AML-193 (cell line): Measurements from ENCODE around the gene ITPRIPL2.

Experiments
- DNase-seq, 2 experiments: peaks; one replicate each; lab custom pipeline; 2025; lab: John Stamatoyannopoulos, UW

ITPRIPL2 gene

GRCh38 chr16:19142939-19143598 is 29.3 kb downstream of the ITPRIPL2 start:
- no peak for DNase-seq

- DNase-seq, result no peak
Observed at GRCh38 chr16:19143599-19143956, 29.8 kb downstream of the ITPRIPL2 start.

GRCh38 chr16:19145010-19145409 is 31.2 kb downstream of the ITPRIPL2 start:
- no peak for DNase-seq

GRCh38 chr16:19147126-19147525 is 33.4 kb downstream of the ITPRIPL2 start:
- no peak for DNase-seq

GRCh38 chr16:19147627-19148026 is 33.9 kb downstream of the ITPRIPL2 start:
- DNase-seq, result no peak

- no peak for DNase-seq
Observed at GRCh38 chr16:19148189-19148588, 34.4 kb downstream of the ITPRIPL2 start.

- no peak for DNase-seq
Observed at GRCh38 chr16:19151310-19151709, 37.5 kb downstream of the ITPRIPL2 start.

GRCh38 chr16:19152042-19152441 is 38.3 kb downstream of the ITPRIPL2 start:
- no peak for DNase-seq

GRCh38 chr16:19153876-19154275 is 40.1 kb downstream of the ITPRIPL2 start:
- no peak for DNase-seq

GRCh38 chr16:19162085-19162484 is 48.3 kb downstream of the ITPRIPL2 start:
- DNase-seq, result no peak

- DNase-seq, result no peak
Observed at GRCh38 chr16:19163215-19163614, 49.5 kb downstream of the ITPRIPL2 start.

GRCh38 chr16:19164285-19164684 is 50.5 kb downstream of the ITPRIPL2 start:
- DNase-seq, result no peak

- DNase-seq, result no peak
Observed at GRCh38 chr16:19165101-19165500, 51.3 kb downstream of the ITPRIPL2 start.

- no peak for DNase-seq
Observed at GRCh38 chr16:19166500-19166899, 52.7 kb downstream of the ITPRIPL2 start.

GRCh38 chr16:19167710-19168370 is 54.1 kb downstream of the ITPRIPL2 start, which contains the start of gene SYT17:
TSS of gene SYT17 (plus strand) at chr16:19168240. CDS start at chr16:19168647, 407 bp downstream.
- no peak for DNase-seq

- no peak for DNase-seq
Observed at GRCh38 chr16:19168371-19169081, 54.8 kb downstream of the ITPRIPL2 start.

- DNase-seq, result no peak
Observed at GRCh38 chr16:19169082-19169639, 55.4 kb downstream of the ITPRIPL2 start.

- DNase-seq, result no peak
Observed at GRCh38 chr16:19170043-19170655, 56.4 kb downstream of the ITPRIPL2 start.
